ENCODE results near the gene CFD. TPM values are rescaled to one million over a fixed set of nuclear protein-coding genes. Genes with fewer than 3 reads are reported as not detected.
A peak's percentile ranks its signal among the peaks of the same experiment; 100 is the strongest.
"Not testable (repeated sequence)": the region's sequence is repeated elsewhere in the genome, so short reads cannot be mapped to it uniquely, and the experiment has no call there.

Gene CFD
- polyA plus RNA-seq, 1 experiment, result 0.77 TPM

GRCh38 chr19:815079-815774, 44.2 kb upstream of the CFD start:
- CTCF ChIA-PET, result no interaction called here
- peaks cover 13% of the 10 kb centered on the region for H3K36me3 ChIP-seq (ENCODE audit: control insufficient read depth, insufficient read depth, low read length)

GRCh38 chr19:815775-816499, 43.5 kb upstream of the CFD start:
- no peak for DNase-seq (ENCODE audit: low read depth)
- ChIA-PET CTCF (no interaction called here), POLR2A (no interaction called here)
- no peaks in the 10 kb centered on the region for H3K27me3 ChIP-seq (ENCODE audit: control insufficient read depth, insufficient read depth, low read length)
- peaks cover 10% of the 10 kb centered on the region for H3K36me3 ChIP-seq (ENCODE audit: control insufficient read depth, insufficient read depth, low read length)
- TF ChIP-seq, protein P1, sequence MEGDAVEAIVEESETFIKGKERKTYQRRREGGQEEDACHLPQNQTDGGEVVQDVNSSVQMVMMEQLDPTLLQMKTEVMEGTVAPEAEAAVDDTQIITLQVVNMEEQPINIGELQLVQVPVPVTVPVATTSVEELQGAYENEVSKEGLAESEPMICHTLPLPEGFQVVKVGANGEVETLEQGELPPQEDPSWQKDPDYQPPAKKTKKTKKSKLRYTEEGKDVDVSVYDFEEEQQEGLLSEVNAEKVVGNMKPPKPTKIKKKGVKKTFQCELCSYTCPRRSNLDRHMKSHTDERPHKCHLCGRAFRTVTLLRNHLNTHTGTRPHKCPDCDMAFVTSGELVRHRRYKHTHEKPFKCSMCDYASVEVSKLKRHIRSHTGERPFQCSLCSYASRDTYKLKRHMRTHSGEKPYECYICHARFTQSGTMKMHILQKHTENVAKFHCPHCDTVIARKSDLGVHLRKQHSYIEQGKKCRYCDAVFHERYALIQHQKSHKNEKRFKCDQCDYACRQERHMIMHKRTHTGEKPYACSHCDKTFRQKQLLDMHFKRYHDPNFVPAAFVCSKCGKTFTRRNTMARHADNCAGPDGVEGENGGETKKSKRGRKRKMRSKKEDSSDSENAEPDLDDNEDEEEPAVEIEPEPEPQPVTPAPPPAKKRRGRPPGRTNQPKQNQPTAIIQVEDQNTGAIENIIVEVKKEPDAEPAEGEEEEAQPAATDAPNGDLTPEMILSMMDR (IDR thresholded peaks at IDR 0.05; ENCODE audit: insufficient read depth, low read depth, low read length), result no peak
- no peak overlapping the region for H3K4me3 ChIP-seq (ENCODE audit: low read depth, low read length)

More at GRCh38 chr19:815079-815774, 44.2 kb upstream of the CFD start:
- POLR2A ChIA-PET, result no interaction called here
- no peak for DNase-seq (ENCODE audit: low read depth)
- TF ChIP-seq, protein P1 (IDR thresholded peaks at IDR 0.05; ENCODE audit: insufficient read depth, low read depth, low read length), result no peak
- no peaks in the 10 kb centered on the region for H3K27me3 ChIP-seq (ENCODE audit: control insufficient read depth, insufficient read depth, low read length)
- H3K4me3 ChIP-seq (ENCODE audit: low read depth, low read length), result no peak overlapping the region

DNA sequence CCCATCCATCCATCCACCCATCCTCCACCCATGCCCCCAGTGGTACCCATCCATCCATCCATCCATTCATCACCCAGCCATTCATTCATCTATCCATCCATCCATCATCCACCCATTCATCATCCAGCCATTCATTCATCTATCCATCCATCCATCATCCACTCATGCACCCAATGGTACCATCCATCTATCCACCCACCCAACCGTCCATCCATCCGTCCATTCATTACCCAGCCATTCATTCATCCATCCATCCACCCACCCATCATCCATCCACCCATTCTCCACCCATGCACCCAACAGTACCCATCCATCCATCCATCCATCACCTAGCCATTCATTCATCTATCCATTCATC, 43.0 kb upstream of the CFD start:
- ChIA-PET CTCF (no interaction called here), POLR2A (no interaction called here)

DNA sequence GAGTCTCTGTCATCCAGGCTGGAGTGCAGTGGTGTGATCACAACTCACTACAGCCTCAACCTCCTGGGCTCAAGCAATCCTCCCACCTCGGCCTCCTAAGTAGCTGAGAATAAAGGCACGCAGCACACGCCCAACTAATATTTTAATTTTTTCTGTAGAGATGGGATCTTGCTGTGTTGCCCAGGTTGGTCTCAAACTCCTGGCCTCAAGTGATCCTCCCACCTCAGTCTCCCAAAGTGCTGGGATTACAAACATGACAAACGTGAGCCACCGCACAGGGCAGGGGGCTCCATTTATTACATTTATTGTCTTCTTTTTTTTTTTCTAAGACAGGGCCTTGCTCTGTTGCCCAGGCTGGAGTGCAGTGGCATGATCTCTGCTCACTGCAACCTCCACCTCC, 39.3 kb upstream of the CFD start:
- CTCF ChIA-PET, result interaction anchor here (1.3 kb wide), 1 partner anchor 50 kb away, joined by 3 read pairs; no protein-coding TSS in a partner anchor
- POLR2A ChIA-PET, result not testable (repeated sequence)

More for the DNA sequence above, 43.0 kb upstream of the CFD start:
- TF ChIP-seq, protein P1 (IDR thresholded peaks at IDR 0.05; ENCODE audit: insufficient read depth, low read depth, low read length), result no peak
- H3K27me3 ChIP-seq (ENCODE audit: control insufficient read depth, insufficient read depth, low read length), result no peaks in the 10 kb centered on the region
- no peak for DNase-seq (ENCODE audit: low read depth)
- no peak overlapping the region for H3K4me3 ChIP-seq (ENCODE audit: low read depth, low read length)
- H3K36me3 ChIP-seq (ENCODE audit: control insufficient read depth, insufficient read depth, low read length), result peaks cover 8% of the 10 kb centered on the region

DNA sequence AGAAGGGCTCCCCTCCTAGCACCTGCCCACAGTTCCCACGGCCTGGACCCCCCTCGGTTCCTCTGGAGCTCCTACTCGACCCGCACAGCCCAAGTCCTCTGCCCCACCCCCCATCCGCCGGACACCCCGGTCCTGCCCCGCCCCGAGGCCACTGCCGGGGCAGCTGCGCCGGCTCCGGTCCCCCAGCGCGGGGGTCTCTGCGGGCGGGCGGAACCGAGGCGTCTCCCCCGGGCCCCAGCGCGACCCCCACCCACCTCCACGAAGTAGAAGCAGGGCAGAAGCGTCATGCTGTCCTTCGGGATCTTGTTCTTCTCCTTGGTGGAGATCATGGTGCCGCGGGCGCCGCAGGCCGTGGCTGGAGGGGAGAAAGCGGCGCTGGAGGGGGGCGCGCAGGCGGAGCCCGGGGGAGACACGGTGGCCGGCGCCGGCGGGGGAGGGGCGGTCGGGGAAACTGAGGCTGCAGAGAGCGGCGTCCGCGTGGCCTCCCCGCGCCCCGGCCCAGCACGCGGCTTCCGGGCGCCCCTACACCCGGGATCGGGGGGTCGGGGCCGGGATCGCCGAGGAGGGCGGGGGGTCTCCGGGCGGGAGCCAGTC, 38.1 kb upstream of the CFD start:
- H3K4me3 ChIP-seq (ENCODE audit: low read depth, low read length), result peak overlapping the region; percentile 40
- POLR2A ChIA-PET, result no interaction called here
- TF ChIP-seq, protein P1 (IDR thresholded peaks at IDR 0.05; ENCODE audit: insufficient read depth, low read depth, low read length), result no peak

More for the DNA sequence above, 39.3 kb upstream of the CFD start:
- not testable (repeated sequence) for H3K4me3 ChIP-seq (ENCODE audit: low read depth, low read length); DNase-seq (ENCODE audit: low read depth); H3K27me3 ChIP-seq (ENCODE audit: control insufficient read depth, insufficient read depth, low read length); H3K36me3 ChIP-seq (ENCODE audit: control insufficient read depth, insufficient read depth, low read length)

More for the DNA sequence above, 38.1 kb upstream of the CFD start:
- Histone ChIP-seq H3K27me3 (ENCODE audit: control insufficient read depth, insufficient read depth, low read length) (no peaks in the 10 kb centered on the region), H3K36me3 (ENCODE audit: control insufficient read depth, insufficient read depth, low read length) (no peaks in the 10 kb centered on the region)
- CTCF ChIA-PET, result interaction anchor here (1.3 kb wide), 1 partner anchor 51 kb away, joined by 3 read pairs; no protein-coding TSS in a partner anchor
- no peak for DNase-seq (ENCODE audit: low read depth)
